Fibroblast of the aortic adventitia (primary cell): ENCODE results near the gene HFM1. TPM values are rescaled to one million over a fixed set of nuclear protein-coding genes. Genes with fewer than 3 reads are reported as not detected.
"Not testable (repeated sequence)": the region's sequence is repeated elsewhere in the genome, so short reads cannot be mapped to it uniquely, and the experiment has no call there.

Experiments
- DNase-seq: peaks from one replicate; pipeline ENCODE4 v3.0.0-alpha.2; 2010; ENCODE audit warnings: low read depth
- H3K4me3 ChIP-seq: 2 replicates; pipeline ENCODE4 v1.5.1; 2011; ENCODE audit warnings: low read depth, mild to moderate bottlenecking, control low read depth, low read length, moderate library complexity
- CTCF ChIP-seq: IDR thresholded peaks from 2 replicates; pipeline ENCODE4 v1.5.1; 2011; ENCODE audit warnings: mild to moderate bottlenecking, low read length, control low read depth, inconsistent platforms; ENCODE audit not compliant: insufficient read depth
- total RNA-seq: library from RNA; depleted of rRNA; stranded (reverse); fragments of >200 nt; gene quantifications from 2 replicates; pipeline ENCODE4 v1.2.3, GENCODE V29; 2012; ENCODE audit warnings: low replicate concordance

The HFM1 gene
- total RNA-seq, 1 donor = 2.0 TPM

- no peak for DNase-seq
- TF ChIP-seq CTCF = no peak
- no peak overlapping the region for H3K4me3 ChIP-seq
Measured at GRCh38 chr1:91314643-91315042, 90.0 kb downstream of the HFM1 start.

GRCh38 chr1:91311672-91312071 is 93.0 kb downstream of the HFM1 start:
- TF ChIP-seq CTCF = no peak
- no peak overlapping the region for H3K4me3 ChIP-seq

GRCh38 chr1:91308544-91308943 is 96.1 kb downstream of the HFM1 start:
- no peak overlapping the region for H3K4me3 ChIP-seq
- DNase-seq = no peak
- TF ChIP-seq CTCF = no peak

More at GRCh38 chr1:91311672-91312071, 93.0 kb downstream of the HFM1 start:
- no peak for DNase-seq

- no peak for TF ChIP-seq CTCF
- H3K4me3 ChIP-seq = no peak overlapping the region
Measured at GRCh38 chr1:91307784-91308409, 96.7 kb downstream of the HFM1 start.

GRCh38 chr1:91303165-91303564 is 101.5 kb downstream of the HFM1 start:
- TF ChIP-seq CTCF = no peak
- no peak for DNase-seq
- H3K4me3 ChIP-seq = no peak overlapping the region

More at GRCh38 chr1:91307784-91308409, 96.7 kb downstream of the HFM1 start:
- no peak for DNase-seq

GRCh38 chr1:91288843-91289553 is 115.6 kb downstream of the HFM1 start:
- not testable (repeated sequence) for DNase-seq, H3K4me3 ChIP-seq

- DNase-seq = not testable (repeated sequence)
Measured at GRCh38 chr1:91286962-91287317, 117.7 kb downstream of the HFM1 start.

GRCh38 chr1:91286259-91286961 is 118.2 kb downstream of the HFM1 start:
- DNase-seq, H3K4me3 ChIP-seq: not testable (repeated sequence)

More at GRCh38 chr1:91286962-91287317, 117.7 kb downstream of the HFM1 start:
- H3K4me3 ChIP-seq = not testable (repeated sequence)
